GM19438 (cell line): ENCODE data around the gene SCN8A.

ENCODE experiments used
- ATAC-seq: cut with Tn5 transposase; IDR thresholded peaks from one replicate; pipeline ENCODE4 v1.9.1; 2021; ENCODE audit warnings: low read depth; ENCODE audit not compliant: unreplicated experiment

The SCN8A gene

GRCh38 chr12:51666696-51667095 lies 75.7 kb downstream of the SCN8A start:
- ATAC-seq = no peak

GRCh38 chr12:51667269-51667668 lies 76.2 kb downstream of the SCN8A start:
- no peak for ATAC-seq

- no peak for ATAC-seq
These were observed 78.2 kb downstream of the SCN8A start for GRCh38 chr12:51669271-51669670.

- no peak for ATAC-seq
These were observed 79.0 kb downstream of the SCN8A start for GRCh38 chr12:51669996-51670395.

- ATAC-seq = no peak
These were observed 81.3 kb downstream of the SCN8A start for GRCh38 chr12:51672334-51672733.

GRCh38 chr12:51675071-51675803 lies 84.2 kb downstream of the SCN8A start:
- no peak for ATAC-seq

GRCh38 chr12:51676875-51677274 lies 85.8 kb downstream of the SCN8A start:
- no peak for ATAC-seq

GRCh38 chr12:51677284-51677968 lies 86.4 kb downstream of the SCN8A start:
- ATAC-seq = no peak

GRCh38 chr12:51678086-51678724 lies 87.2 kb downstream of the SCN8A start:
- ATAC-seq = no peak

- ATAC-seq = no peak
These were observed 91.9 kb downstream of the SCN8A start for GRCh38 chr12:51682981-51683380.

- no peak for ATAC-seq
These were observed 92.8 kb downstream of the SCN8A start for GRCh38 chr12:51683763-51684357.

- no peak for ATAC-seq
These were observed 95.7 kb downstream of the SCN8A start for GRCh38 chr12:51686727-51687126.

- ATAC-seq = no peak
These were observed 96.1 kb downstream of the SCN8A start for GRCh38 chr12:51687177-51687576.

- no peak for ATAC-seq
These were observed 96.6 kb downstream of the SCN8A start for GRCh38 chr12:51687614-51688013.

GRCh38 chr12:51689983-51690382 lies 99.0 kb downstream of the SCN8A start:
- ATAC-seq = no peak

- ATAC-seq = no peak
These were observed 101.0 kb downstream of the SCN8A start for GRCh38 chr12:51692016-51692415.

- ATAC-seq = no peak
These were observed 102.5 kb downstream of the SCN8A start for GRCh38 chr12:51693569-51693968.

- no peak for ATAC-seq
These were observed 103.1 kb downstream of the SCN8A start for GRCh38 chr12:51694146-51694545.

- ATAC-seq = no peak
These were observed 104.4 kb downstream of the SCN8A start for GRCh38 chr12:51695241-51696010.

- no peak for ATAC-seq
These were observed 108.2 kb downstream of the SCN8A start for GRCh38 chr12:51699219-51699618.

- ATAC-seq = no peak
These were observed 109.9 kb downstream of the SCN8A start for GRCh38 chr12:51700887-51701286.
